Measurements from ENCODE around the gene CPSF6. TPM values are rescaled to one million over a fixed set of nuclear protein-coding genes. Genes with fewer than 3 reads are reported as not detected.

The CPSF6 gene
- total and polyA plus RNA-seq, 2 of the 4 experiments (the other 2 are of a cell fraction), result 9.1 to 39.3 TPM

DNA sequence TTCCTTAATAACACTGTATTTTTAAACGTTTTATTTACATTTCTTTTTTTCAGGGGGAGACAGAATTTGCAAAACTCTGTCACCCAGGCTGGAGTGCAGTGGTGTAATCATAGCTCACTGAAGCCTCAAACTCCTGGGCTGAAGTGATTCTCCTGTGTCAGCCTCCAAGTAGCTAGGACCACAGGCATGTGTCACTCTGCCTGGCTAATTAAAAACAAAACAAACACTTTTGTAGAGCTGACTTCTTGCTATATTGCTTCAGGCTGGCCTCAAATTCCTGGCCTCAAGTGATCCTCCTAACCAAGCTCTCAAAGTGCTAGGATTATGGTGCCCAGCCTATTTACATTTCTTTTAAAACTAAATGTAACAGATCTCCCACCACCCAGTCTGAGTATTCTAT, 12.7 kb downstream of the CPSF6 start:
- no peak overlapping the region for H4K91ac ChIP-seq (ENCODE audit: insufficient read depth, low read depth, low read length)
- no peak overlapping the region for H3K4me2 ChIP-seq (ENCODE audit: low read depth, low read length)
- no peak overlapping the region for H2AK9ac ChIP-seq (replicated peaks; ENCODE audit: low read depth, low read length, poor library complexity)
- no peaks in the 10 kb centered on the region; the same call in 1 of the 2 replicates for H3K9me1 ChIP-seq (ENCODE audit: insufficient read depth, low read length)
- no peak overlapping the region for H3K27ac ChIP-seq (ENCODE audit: insufficient read depth, low read length)
- H2AK5ac ChIP-seq (ENCODE audit: low read depth, low read length), result no peak overlapping the region
- H3K4me3 ChIP-seq (ENCODE audit: insufficient read depth, low read depth, low read length), result no peak overlapping the region
- in situ Hi-C loops (cut with MboI; ENCODE audit: low sequenced_read_pairs) (no loop called here), dilution Hi-C loops (cut with HindIII; ENCODE audit: low sequenced_read_pairs, unreplicated experiment) (no loop called here), intact Hi-C loops (cut with micrococcal nuclease) (loop anchor here (5.0 kb wide), 2 partner anchors 100 to 390 kb away; no protein-coding TSS in a partner anchor)
- no peak overlapping the region for H2AFZ ChIP-seq (replicated peaks; ENCODE audit: low read length, poor library complexity)
- no peak overlapping the region for H2BK5ac ChIP-seq (ENCODE audit: low read depth, low read length, poor library complexity, severe bottlenecking)
- no peak overlapping the region for H3K14ac ChIP-seq (replicated peaks; ENCODE audit: low read depth, low read length)
- TF ChIP-seq CEBPB (IDR thresholded peaks at IDR 0.05; ENCODE audit: low read depth, low read length) (no peak), CHD1 (IDR thresholded peaks at IDR 0.05; ENCODE audit: low read depth, low read length) (no peak), MXI1 (IDR thresholded peaks at IDR 0.05; ENCODE audit: borderline replicate concordance, low read depth, low read length) (no peak), BHLHE40 (IDR thresholded peaks at IDR 0.05; ENCODE audit: low read depth, low read length) (no peak), RAD21 (IDR thresholded peaks at IDR 0.05; ENCODE audit: low read length) (no peak), RFX5 (IDR thresholded peaks at IDR 0.05; ENCODE audit: low read depth, low read length) (no peak)
- TF ChIP-seq, protein P1, sequence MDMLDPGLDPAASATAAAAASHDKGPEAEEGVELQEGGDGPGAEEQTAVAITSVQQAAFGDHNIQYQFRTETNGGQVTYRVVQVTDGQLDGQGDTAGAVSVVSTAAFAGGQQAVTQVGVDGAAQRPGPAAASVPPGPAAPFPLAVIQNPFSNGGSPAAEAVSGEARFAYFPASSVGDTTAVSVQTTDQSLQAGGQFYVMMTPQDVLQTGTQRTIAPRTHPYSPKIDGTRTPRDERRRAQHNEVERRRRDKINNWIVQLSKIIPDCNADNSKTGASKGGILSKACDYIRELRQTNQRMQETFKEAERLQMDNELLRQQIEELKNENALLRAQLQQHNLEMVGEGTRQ (IDR thresholded peaks at IDR 0.05; ENCODE audit: low read depth, low read length), result no peak
- TF ChIP-seq, protein P2, sequence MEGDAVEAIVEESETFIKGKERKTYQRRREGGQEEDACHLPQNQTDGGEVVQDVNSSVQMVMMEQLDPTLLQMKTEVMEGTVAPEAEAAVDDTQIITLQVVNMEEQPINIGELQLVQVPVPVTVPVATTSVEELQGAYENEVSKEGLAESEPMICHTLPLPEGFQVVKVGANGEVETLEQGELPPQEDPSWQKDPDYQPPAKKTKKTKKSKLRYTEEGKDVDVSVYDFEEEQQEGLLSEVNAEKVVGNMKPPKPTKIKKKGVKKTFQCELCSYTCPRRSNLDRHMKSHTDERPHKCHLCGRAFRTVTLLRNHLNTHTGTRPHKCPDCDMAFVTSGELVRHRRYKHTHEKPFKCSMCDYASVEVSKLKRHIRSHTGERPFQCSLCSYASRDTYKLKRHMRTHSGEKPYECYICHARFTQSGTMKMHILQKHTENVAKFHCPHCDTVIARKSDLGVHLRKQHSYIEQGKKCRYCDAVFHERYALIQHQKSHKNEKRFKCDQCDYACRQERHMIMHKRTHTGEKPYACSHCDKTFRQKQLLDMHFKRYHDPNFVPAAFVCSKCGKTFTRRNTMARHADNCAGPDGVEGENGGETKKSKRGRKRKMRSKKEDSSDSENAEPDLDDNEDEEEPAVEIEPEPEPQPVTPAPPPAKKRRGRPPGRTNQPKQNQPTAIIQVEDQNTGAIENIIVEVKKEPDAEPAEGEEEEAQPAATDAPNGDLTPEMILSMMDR (conservative IDR thresholded peaks at IDR 0.05; ENCODE audit: low read depth, low read length), result no peak
- no peak overlapping the region for H2BK15ac ChIP-seq (ENCODE audit: low read depth, low read length)
- DNase-seq, result no peak
- peaks cover 36% of the 10 kb centered on the region for H4K20me1 ChIP-seq (ENCODE audit: insufficient read depth, low read length)
- H2BK120ac ChIP-seq (ENCODE audit: low read depth, low read length), result no peak overlapping the region
- no CpG with 5 or more reads among the region's 1 CpG for WGBS, 2 experiments (ENCODE audit: extremely low coverage in 2 of 2, insufficient read length in 1 of 2)
- ATAC-seq (ENCODE audit: low read depth), result no peak; the same call in 1 of the 2 replicates
- BruUV-seq (replicated peaks), result no TSS peak
- H3K18ac ChIP-seq (ENCODE audit: low read depth, low read length), result no peak overlapping the region
- no peaks in the 10 kb centered on the region for H3K27me3 ChIP-seq (ENCODE audit: control insufficient read depth, insufficient read depth, low read length)
- ChIA-PET POLR2A (ENCODE audit: unreplicated experiment) (no interaction called here), CTCF (interaction anchor here (0.6 kb wide), 1 partner anchor 132 kb away, joined by 3 read pairs; no protein-coding TSS in a partner anchor)
- H3K23ac ChIP-seq (ENCODE audit: low read depth, low read length), result no peak overlapping the region
- peaks cover 2% of the 10 kb centered on the region for H3K4me1 ChIP-seq (ENCODE audit: control insufficient read depth, insufficient read depth, low read length)
- peaks cover 7% of the 10 kb centered on the region for H3K36me3 ChIP-seq (ENCODE audit: control insufficient read depth, insufficient read depth, low read length)
- peaks cover 17 to 38% of the 10 kb centered on the region in 2 experiments for H3K79me1 ChIP-seq (ENCODE audit: low read depth in 1 of 2, low read length in 2 of 2)
- H2BK20ac ChIP-seq (ENCODE audit: low read depth, low read length), result no peak overlapping the region
- no peaks in the 10 kb centered on the region for H3K9me3 ChIP-seq (ENCODE audit: control insufficient read depth, insufficient read depth, low read length)
- no peak overlapping the region for H3K9ac ChIP-seq (ENCODE audit: low read depth, low read length)
- H3K4ac ChIP-seq (ENCODE audit: low read depth, low read length), result no peak overlapping the region
- no peak overlapping the region for H4K5ac ChIP-seq (ENCODE audit: low read depth, low read length)
- H4K8ac ChIP-seq (ENCODE audit: low read depth in 2 of 2, low read length in 2 of 2), result no peak overlapping the region
- H3K56ac ChIP-seq (ENCODE audit: extremely low read depth, insufficient read depth, low read length), result no peak overlapping the region

Measured in IMR-90 (cell line).